ENCODE measurements around the gene ASCL3. TPM values are rescaled to one million over a fixed set of nuclear protein-coding genes. Genes with fewer than 3 reads are reported as not detected.

ASCL3 gene
- polyA plus RNA-seq, 1 donor (not counting 4 experiments of a cell fraction or from before 2014, with no cell fraction given) = not detected

DNA sequence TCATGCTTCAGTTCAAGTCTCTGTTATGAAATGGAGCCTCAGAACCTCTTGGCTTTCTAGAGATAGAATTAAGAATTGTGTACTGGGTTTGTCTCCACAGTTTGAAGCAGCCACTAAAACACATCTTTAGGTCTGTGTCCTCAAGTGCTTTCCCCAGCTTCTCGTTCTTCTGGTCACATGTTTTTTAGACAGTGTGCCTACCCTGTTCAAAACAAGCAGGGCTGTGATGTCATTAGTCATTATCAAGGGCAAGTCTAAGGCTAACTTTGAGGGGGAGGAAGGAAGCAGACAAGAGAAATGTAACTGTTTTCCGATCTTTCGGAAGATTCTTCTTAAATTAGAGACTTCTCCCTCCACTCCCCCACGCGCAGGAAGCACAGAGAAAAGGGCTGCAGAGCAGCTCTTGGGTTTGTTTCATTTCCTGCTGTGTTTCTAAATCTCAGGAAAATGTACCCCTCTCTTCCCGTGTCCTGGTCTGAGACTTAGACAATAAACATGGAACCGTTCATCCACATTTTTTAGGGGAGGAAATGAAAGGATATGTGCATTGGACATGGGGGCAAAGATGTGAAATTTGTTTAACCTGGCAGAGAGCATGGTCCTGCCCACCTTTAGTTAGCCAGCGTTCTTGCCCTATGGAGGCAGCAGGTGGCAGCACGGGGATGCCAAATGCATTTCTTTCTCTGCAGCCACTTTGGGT lies 28.7 kb downstream of the ASCL3 start:
- no peak for FAIRE-seq
- dilution Hi-C loops (cut with MboI; ENCODE audit: extremely low pct_ligation_motif_present, low sequenced_read_pairs) = no loop called here
- Histone ChIP-seq H3K79me2 (ENCODE audit: control insufficient read depth, insufficient read depth, low read length) (peaks cover 21% of the 10 kb centered on the region), H3K9me1 (ENCODE audit: control insufficient read depth, extremely low read depth, insufficient read depth, low read length) (no peaks in the 10 kb centered on the region), H4K20me1 (ENCODE audit: control insufficient read depth, extremely low read depth, insufficient read depth, low read length) (no peaks in the 10 kb centered on the region), H3K4me2 (ENCODE audit: control insufficient read depth, extremely low read depth, insufficient read depth, low read depth, low read length) (peak overlapping the region; percentile 17), H3K9me3 (ENCODE audit: control insufficient read depth, low read depth, low read length) (no peaks in the 10 kb centered on the region), H2AFZ (ENCODE audit: control insufficient read depth, low read length) (no peak overlapping the region), H3K27ac (ENCODE audit: control insufficient read depth, insufficient read depth, low read length) (peak overlapping the region; percentile 1), H3K36me3 (ENCODE audit: control insufficient read depth in 2 of 2, extremely low read depth in 1 of 2, insufficient read depth in 2 of 2, low read length in 2 of 2) (peaks cover 8 to 26% of the 10 kb centered on the region in 2 experiments), H3K4me1 (ENCODE audit: control insufficient read depth, extremely low read depth, insufficient read depth, low read length) (peaks cover 45% of the 10 kb centered on the region), H3K4me3 (ENCODE audit: control insufficient read depth in 2 of 3, extremely low read depth in 1 of 3, insufficient read depth in 2 of 3, low read depth in 1 of 3, low read length in 3 of 3) (no peak overlapping the region), H3K27me3 (ENCODE audit: control insufficient read depth, extremely low read depth, insufficient read depth, low read length) (no peaks in the 10 kb centered on the region), H3K9ac (ENCODE audit: control insufficient read depth, extremely low read depth, insufficient read depth, low read length) (no peak overlapping the region)
- no peak for DNase-seq (ENCODE audit: low read depth, low spot score)
- no peak for TF ChIP-seq EZH2 (IDR thresholded peaks at IDR 0.05; ENCODE audit: low read length)
- TF ChIP-seq, protein P1, sequence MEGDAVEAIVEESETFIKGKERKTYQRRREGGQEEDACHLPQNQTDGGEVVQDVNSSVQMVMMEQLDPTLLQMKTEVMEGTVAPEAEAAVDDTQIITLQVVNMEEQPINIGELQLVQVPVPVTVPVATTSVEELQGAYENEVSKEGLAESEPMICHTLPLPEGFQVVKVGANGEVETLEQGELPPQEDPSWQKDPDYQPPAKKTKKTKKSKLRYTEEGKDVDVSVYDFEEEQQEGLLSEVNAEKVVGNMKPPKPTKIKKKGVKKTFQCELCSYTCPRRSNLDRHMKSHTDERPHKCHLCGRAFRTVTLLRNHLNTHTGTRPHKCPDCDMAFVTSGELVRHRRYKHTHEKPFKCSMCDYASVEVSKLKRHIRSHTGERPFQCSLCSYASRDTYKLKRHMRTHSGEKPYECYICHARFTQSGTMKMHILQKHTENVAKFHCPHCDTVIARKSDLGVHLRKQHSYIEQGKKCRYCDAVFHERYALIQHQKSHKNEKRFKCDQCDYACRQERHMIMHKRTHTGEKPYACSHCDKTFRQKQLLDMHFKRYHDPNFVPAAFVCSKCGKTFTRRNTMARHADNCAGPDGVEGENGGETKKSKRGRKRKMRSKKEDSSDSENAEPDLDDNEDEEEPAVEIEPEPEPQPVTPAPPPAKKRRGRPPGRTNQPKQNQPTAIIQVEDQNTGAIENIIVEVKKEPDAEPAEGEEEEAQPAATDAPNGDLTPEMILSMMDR (optimal IDR thresholded peaks at IDR 0.05 in 1 of 3, IDR thresholded peaks at IDR 0.05 in 1 of 3, conservative IDR thresholded peaks at IDR 0.05 in 1 of 3; ENCODE audit: extremely low read depth in 1 of 3, insufficient read depth in 2 of 3, low read length in 3 of 3) = peak; percentile 76 to 96 (median 87)

DNA sequence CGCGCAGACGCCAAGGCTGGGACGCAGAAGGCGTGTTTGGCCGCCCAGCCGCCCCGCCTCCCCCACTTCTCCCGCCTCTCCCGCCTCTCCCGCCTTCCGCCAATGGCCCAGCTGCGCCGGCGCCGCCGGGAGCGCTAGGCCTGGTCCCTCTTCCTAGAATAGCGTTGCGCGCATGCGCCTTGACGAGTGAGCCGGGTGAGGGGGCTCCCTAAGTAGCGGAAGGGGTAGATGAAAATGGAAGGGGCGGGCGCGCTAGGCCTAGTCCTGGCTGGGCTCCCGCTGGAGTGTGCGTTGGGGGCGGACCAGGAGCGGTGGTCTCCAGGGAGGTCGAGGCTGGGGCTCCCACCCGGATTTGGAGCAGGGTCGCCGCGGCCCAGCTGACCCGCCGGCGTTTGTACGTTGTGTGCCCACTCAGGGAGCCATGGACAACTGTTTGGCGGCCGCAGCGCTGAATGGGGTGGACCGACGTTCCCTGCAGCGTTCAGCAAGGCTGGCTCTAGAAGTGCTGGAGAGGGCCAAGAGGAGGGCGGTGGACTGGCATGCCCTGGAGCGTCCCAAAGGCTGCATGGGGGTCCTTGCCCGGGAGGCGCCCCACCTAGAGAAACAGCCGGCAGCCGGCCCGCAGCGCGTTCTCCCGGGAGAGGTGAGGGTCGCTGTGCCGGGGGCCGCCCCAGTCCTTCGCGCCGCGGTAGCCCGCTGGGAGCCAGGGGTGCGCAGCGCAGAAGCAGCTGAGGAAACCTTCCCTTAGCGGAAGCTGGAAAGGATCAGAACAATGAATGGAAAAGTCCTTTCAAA lies 31.6 kb downstream of the ASCL3 start, which contains the start of gene AKIP1:
AKIP1 (plus strand) TSS at position 161 of the 795 bp plus-strand sequence; CDS start at position 422, 261 bp downstream.
- FAIRE-seq (no peak), DNase-seq (ENCODE audit: low read depth, low spot score) (peak; percentile 53)
- peaks cover 0 to 17% of the 10 kb centered on the region in 2 experiments for H3K36me3 ChIP-seq (ENCODE audit: control insufficient read depth in 2 of 2, extremely low read depth in 1 of 2, insufficient read depth in 2 of 2, low read length in 2 of 2)
- H3K4me1 ChIP-seq (ENCODE audit: control insufficient read depth, extremely low read depth, insufficient read depth, low read length) = peaks cover 42% of the 10 kb centered on the region
- peak within 1 kb of the TSS; percentile 77 to 96 (median 82) for H3K4me3 ChIP-seq (ENCODE audit: control insufficient read depth in 2 of 3, extremely low read depth in 1 of 3, insufficient read depth in 2 of 3, low read depth in 1 of 3, low read length in 3 of 3)
- H3K9ac ChIP-seq (ENCODE audit: control insufficient read depth, extremely low read depth, insufficient read depth, low read length) = peak within 1 kb of the TSS; percentile 86
- H3K27ac ChIP-seq (ENCODE audit: control insufficient read depth, insufficient read depth, low read length) = peak within 1 kb of the TSS; percentile 68
- no peaks in the 10 kb centered on the region for H4K20me1 ChIP-seq (ENCODE audit: control insufficient read depth, extremely low read depth, insufficient read depth, low read length)
- peak within 1 kb of the TSS; percentile 92 for H2AFZ ChIP-seq (ENCODE audit: control insufficient read depth, low read length)
- peak within 1 kb of the TSS; percentile 89 for H3K4me2 ChIP-seq (ENCODE audit: control insufficient read depth, extremely low read depth, insufficient read depth, low read depth, low read length)
- TF ChIP-seq, protein P1 (optimal IDR thresholded peaks at IDR 0.05 in 1 of 3, IDR thresholded peaks at IDR 0.05 in 1 of 3, conservative IDR thresholded peaks at IDR 0.05 in 1 of 3; ENCODE audit: extremely low read depth in 1 of 3, insufficient read depth in 2 of 3, low read length in 3 of 3) = no peak
- no peak for TF ChIP-seq EZH2 (IDR thresholded peaks at IDR 0.05; ENCODE audit: low read length)
- no peaks in the 10 kb centered on the region for H3K9me3 ChIP-seq (ENCODE audit: control insufficient read depth, low read depth, low read length)
- H3K27me3 ChIP-seq (ENCODE audit: control insufficient read depth, extremely low read depth, insufficient read depth, low read length) = no peaks in the 10 kb centered on the region
- peaks cover 21% of the 10 kb centered on the region for H3K79me2 ChIP-seq (ENCODE audit: control insufficient read depth, insufficient read depth, low read length)
- H3K9me1 ChIP-seq (ENCODE audit: control insufficient read depth, extremely low read depth, insufficient read depth, low read length) = no peaks in the 10 kb centered on the region
- dilution Hi-C loops (cut with MboI; ENCODE audit: extremely low pct_ligation_motif_present, low sequenced_read_pairs) = no loop called here

Measured in keratinocyte (primary cell).